H1 (cell line): Measurements from ENCODE around the gene TNS4. TPM values are rescaled to one million over a fixed set of nuclear protein-coding genes. Genes with fewer than 3 reads are reported as not detected.

ENCODE experiments used
- HDAC2 ChIP-seq, 2 experiments: fragments of 300-600 bp in 1 of 2; sonication (generic) in 1 of 2; IDR thresholded peaks; 2 replicates each; pipeline ENCODE4 v1.6.1; 2011 to 2012; ENCODE audit warnings: low read depth in 2 of 2, low read length in 2 of 2, mild to moderate bottlenecking in 2 of 2, moderate library complexity in 2 of 2, borderline replicate concordance in 1 of 2, inconsistent platforms in 1 of 2
- NRF1 ChIP-seq: IDR thresholded peaks from 2 replicates; pipeline ENCODE4 v1.6.1; 2011; ENCODE audit warnings: mild to moderate bottlenecking, low read depth, low read length, improper control_type of control experiment
- SUZ12 ChIP-seq: fragments of 200-600 bp; sonication (generic); IDR thresholded peaks from 2 replicates; pipeline ENCODE4 v1.6.1; 2012; ENCODE audit warnings: mild to moderate bottlenecking, inconsistent platforms, low read length, moderate library complexity, mixed read lengths
- polyA plus RNA-seq, 7 experiments: library from polyadenylated mRNA; depleted of rRNA in 3 of 7; stranded (reverse) in 5 of 7; unstranded in 2 of 7; fragments of >200 nt in 5 of 7; fragments of 200-250 nt in 2 of 7; gene quantifications; 1 replicate in 5 of 7; 2 replicates in 1 of 7; 4 replicates in 1 of 7; pipeline versions ENCODE4 v1.2.1 to v1.2.3, GENCODE V29; 2011 to 2013; ENCODE audit warnings: missing spikeins in 2 of 7, mixed read lengths in 2 of 7
- total RNA-seq: library from RNA; stranded (reverse); fragmentation: NEBNext Ultra II Directional; extraction: Animal tissue kit (Norgen Biotek cat#: 25700); gene quantifications from 2 replicates; pipeline ENCODE4 v1.2.1, GENCODE V29; 2021

TNS4 gene
- total and polyA plus RNA-seq, 2 of the 8 experiments (the other 6 are each of a cell fraction or from before 2014, with no cell fraction given): 0.20 to 0.21 TPM

DNA sequence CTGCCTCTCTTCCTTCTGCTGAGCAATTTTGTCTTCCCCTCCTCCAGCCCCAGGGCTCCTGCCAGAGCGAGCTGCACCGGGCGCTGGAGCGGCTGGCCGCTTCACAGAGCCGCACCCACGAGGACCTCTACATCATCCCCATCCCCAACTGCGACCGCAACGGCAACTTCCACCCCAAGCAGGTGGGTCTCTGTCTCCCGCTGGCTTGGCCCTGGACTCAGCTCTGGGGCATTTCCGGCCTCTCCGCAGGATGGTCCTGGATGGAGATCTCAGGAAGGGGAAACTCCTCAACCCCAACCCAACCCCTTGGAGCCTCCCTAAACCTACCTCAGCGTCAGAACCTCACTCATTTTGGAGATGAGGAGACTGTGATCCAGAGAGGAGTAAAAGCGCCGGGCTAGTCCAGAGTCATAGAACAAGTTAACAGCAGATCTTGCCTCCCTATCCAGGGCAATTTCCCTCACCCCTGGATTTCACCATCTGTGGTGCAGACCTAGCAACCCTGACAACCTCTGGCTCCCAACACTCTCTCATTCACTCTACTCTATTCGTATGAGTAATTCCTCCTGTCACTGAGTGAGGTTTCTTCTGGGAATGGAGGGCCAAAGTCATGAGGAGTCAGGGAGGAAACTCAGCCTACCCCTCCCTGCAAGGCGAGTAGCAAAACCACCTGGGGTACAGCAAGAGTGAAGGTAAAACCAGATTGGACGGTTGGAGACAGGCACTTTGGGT, 47.4 kb downstream of the TNS4 start (continued):
- TF ChIP-seq SUZ12: no peak
- no peak for TF ChIP-seq NRF1
- no peak for TF ChIP-seq HDAC2 (IDR thresholded peaks at IDR 0.05; ENCODE audit: borderline replicate concordance in 1 of 2, low read depth in 2 of 2, low read length in 2 of 2)
